HCT116 (cell line): ENCODE data around the gene ETHE1.

Experiments
- CEBPB ChIP-seq: IDR thresholded peaks from 2 replicates; pipeline ENCODE4 v1.6.1; 2012; ENCODE audit warnings: low read depth
- CTCF ChIP-seq, 3 experiments: fragments of 200-600 bp in 1 of 3; sonication (generic) in 1 of 3; IDR thresholded peaks in 2 of 3; conservative IDR thresholded peaks in 1 of 3; 2 replicates each; pipeline ENCODE4 v1.5.1; 2012 to 2017; ENCODE audit warnings: low read depth in 2 of 3, low read length in 2 of 3, antibody characterized with exemption in 1 of 3, borderline replicate concordance in 1 of 3, control low read depth in 1 of 3, mild to moderate bottlenecking in 1 of 3, mixed read lengths in 1 of 3, mixed run types in 1 of 3, moderate library complexity in 1 of 3; ENCODE audit not compliant: insufficient read depth in 1 of 3
- EGR1 ChIP-seq: IDR thresholded peaks from 2 replicates; pipeline ENCODE4 v1.6.1; 2012; ENCODE audit warnings: low read depth
- EZH2 ChIP-seq: fragments of 200-600 bp; sonication (generic); IDR thresholded peaks from 2 replicates; pipeline ENCODE4 v1.6.1; 2017; ENCODE audit warnings: antibody characterized with exemption, mixed run types
- EZH2phosphoT487 ChIP-seq: fragments of 200-600 bp; IDR thresholded peaks from 2 replicates; pipeline ENCODE4 v1.6.1; 2018; ENCODE audit warnings: antibody characterized with exemption, borderline replicate concordance
- FOSL1 ChIP-seq: IDR thresholded peaks from 2 replicates; pipeline ENCODE4 v1.6.1; 2012; ENCODE audit warnings: low read depth
- POLR2A ChIP-seq: IDR thresholded peaks from 2 replicates; pipeline ENCODE4 v1.7.0; 2011; ENCODE audit warnings: borderline replicate concordance; ENCODE audit not compliant: insufficient read depth, insufficient read length; ENCODE audit errors: extremely low read depth
- POLR2AphosphoS5 ChIP-seq: IDR thresholded peaks from 2 replicates; pipeline ENCODE4 v1.6.1; 2011; ENCODE audit warnings: mild to moderate bottlenecking, low read depth, low read length, moderate library complexity
- RAD21 ChIP-seq: IDR thresholded peaks from 2 replicates; pipeline ENCODE4 v1.6.1; 2012; ENCODE audit warnings: low read depth, mild to moderate bottlenecking
- SIN3A ChIP-seq: IDR thresholded peaks from 2 replicates; pipeline ENCODE4 v1.6.1; 2012; ENCODE audit warnings: low read depth
- SP1 ChIP-seq: IDR thresholded peaks from 2 replicates; pipeline ENCODE4 v1.6.1; 2012; ENCODE audit warnings: low read depth
- SRF ChIP-seq: IDR thresholded peaks from 2 replicates; pipeline ENCODE4 v1.6.1; 2012; ENCODE audit warnings: low read depth
- TCF7L2 ChIP-seq: IDR thresholded peaks from 2 replicates; pipeline ENCODE4 v1.7.0; 2011; ENCODE audit warnings: borderline replicate concordance, inconsistent platforms; ENCODE audit not compliant: insufficient read depth, insufficient read length; ENCODE audit errors: extremely low read depth

- no peak for TF ChIP-seq CTCF (IDR thresholded peaks at IDR 0.05 in 2 of 3, conservative IDR thresholded peaks at IDR 0.05 in 1 of 3; ENCODE audit: borderline replicate concordance in 1 of 3, insufficient read depth in 1 of 3, low read depth in 2 of 3, low read length in 2 of 3)
- no peak for TF ChIP-seq EGR1
- no peak for TF ChIP-seq POLR2AphosphoS5
- TF ChIP-seq RAD21: no peak
- TF ChIP-seq POLR2A: no peak
- TF ChIP-seq EZH2: no peak
- no peak for TF ChIP-seq SIN3A
- no peak for TF ChIP-seq CEBPB
- no peak for TF ChIP-seq SRF
- TF ChIP-seq EZH2phosphoT487: no peak
- TF ChIP-seq SP1: no peak
- no peak for TF ChIP-seq TCF7L2
- TF ChIP-seq FOSL1: no peak
Observed at GRCh38 chr19:43460362-43461016, 66.5 kb downstream of the ETHE1 start.
